Loucy (cell line): ENCODE data around the gene PARM1.

Source experiments
- H2AFZ ChIP-seq: fragments of 200-600 bp; sonication (generic); 2 replicates; pipeline ENCODE4 v1.6.0; 2016; ENCODE audit warnings: antibody characterized with exemption, mild to moderate bottlenecking, low read length, moderate library complexity
- H3F3A ChIP-seq: fragments of 200-600 bp; 2 replicates; pipeline ENCODE4 v1.6.0; 2016; ENCODE audit warnings: antibody characterized with exemption, low read depth, mild to moderate bottlenecking
- H3K27me3 ChIP-seq: fragments of 200-600 bp; sonication (generic); 2 replicates; pipeline ENCODE4 v1.6.1; 2014; ENCODE audit warnings: low read length, mild to moderate bottlenecking; ENCODE audit not compliant: insufficient read depth, poor library complexity, severe bottlenecking
- H3K36me3 ChIP-seq: fragments of 200-600 bp; sonication (generic); 2 replicates; pipeline ENCODE4 v1.6.1; 2016; ENCODE audit warnings: low read length; ENCODE audit not compliant: insufficient read depth
- H3K4me1 ChIP-seq: fragments of 200-600 bp; sonication (generic); 2 replicates; pipeline ENCODE4 v1.5.1; 2014; ENCODE audit warnings: low read length, mild to moderate bottlenecking; ENCODE audit not compliant: insufficient read depth, poor library complexity, severe bottlenecking
- H3K4me2 ChIP-seq: fragments of 200-600 bp; sonication (generic); 2 replicates; pipeline ENCODE4 v1.6.0; 2014; ENCODE audit warnings: antibody characterized with exemption, low read length, low read depth, mild to moderate bottlenecking; ENCODE audit not compliant: poor library complexity, severe bottlenecking
- H3K4me3 ChIP-seq: fragments of 200-600 bp; sonication (generic); 2 replicates; pipeline ENCODE4 v1.5.1; 2014; ENCODE audit warnings: low read length, mild to moderate bottlenecking, mixed read lengths; ENCODE audit not compliant: poor library complexity, severe bottlenecking
- H3K79me2 ChIP-seq: fragments of 200-600 bp; sonication (generic); 2 replicates; pipeline ENCODE4 v1.6.1; 2014; ENCODE audit warnings: low read length; ENCODE audit not compliant: insufficient read depth
- H3K9ac ChIP-seq: fragments of 200-600 bp; sonication (generic); 2 replicates; pipeline ENCODE4 v1.6.0; 2014; ENCODE audit warnings: mild to moderate bottlenecking, low read depth, low read length, moderate library complexity; ENCODE audit not compliant: poor library complexity, severe bottlenecking
- H3K9me2 ChIP-seq: fragments of 200-600 bp; sonication (generic); replicated peaks from 2 replicates; pipeline ENCODE4 v1.6.1; 2016; ENCODE audit warnings: low read depth, low read length, mixed read lengths
- H3K9me3 ChIP-seq: fragments of 200-600 bp; sonication (generic); 2 replicates; pipeline ENCODE4 v1.6.1; 2014; ENCODE audit warnings: mild to moderate bottlenecking, antibody characterized with exemption, low read length, low read depth; ENCODE audit not compliant: insufficient read depth
- H4K20me1 ChIP-seq: fragments of 200-600 bp; sonication (generic); 2 replicates; pipeline ENCODE4 v1.6.0; 2014; ENCODE audit warnings: antibody characterized with exemption, low read length, mild to moderate bottlenecking; ENCODE audit not compliant: insufficient read depth, poor library complexity, severe bottlenecking
- CTCF ChIP-seq: fragments of 200-600 bp; sonication (generic); conservative IDR thresholded peaks from 2 replicates; pipeline ENCODE4 v1.5.1; 2014; ENCODE audit warnings: mild to moderate bottlenecking, antibody characterized with exemption, low read length
- EZH2phosphoT487 ChIP-seq: fragments of 200-600 bp; IDR thresholded peaks from 2 replicates; pipeline ENCODE4 v1.6.1; 2018; ENCODE audit warnings: antibody characterized with exemption, mild to moderate bottlenecking, moderate library complexity, borderline replicate concordance

Gene PARM1

GRCh38 chr4:75002381-75002780 is 69.5 kb downstream of the PARM1 start:
- Histone ChIP-seq H2AFZ (no peak overlapping the region), H3K9ac (no peak overlapping the region), H4K20me1 (no peaks in the 10 kb centered on the region), H3K79me2 (no peaks in the 10 kb centered on the region), H3K9me3 (no peaks in the 10 kb centered on the region), H3K4me1 (no peaks in the 10 kb centered on the region), H3F3A (no peaks in the 10 kb centered on the region), H3K9me2 (no peaks in the 10 kb centered on the region), H3K36me3 (no peaks in the 10 kb centered on the region), H3K4me3 (no peak overlapping the region), H3K27me3 (no peaks in the 10 kb centered on the region), H3K4me2 (no peak overlapping the region)
- no peak for TF ChIP-seq EZH2phosphoT487
- TF ChIP-seq CTCF: no peak

GRCh38 chr4:75003979-75004378 is 71.1 kb downstream of the PARM1 start:
- no peaks in the 10 kb centered on the region for H3K36me3 ChIP-seq
- H3K79me2 ChIP-seq: no peaks in the 10 kb centered on the region
- no peaks in the 10 kb centered on the region for H4K20me1 ChIP-seq
- H3F3A ChIP-seq: no peaks in the 10 kb centered on the region
- H3K4me1 ChIP-seq: no peaks in the 10 kb centered on the region
- no peaks in the 10 kb centered on the region for H3K9me2 ChIP-seq
- H3K4me3 ChIP-seq: no peak overlapping the region
- H3K4me2 ChIP-seq: no peak overlapping the region
- 0 out of 2 replicates have a peak, but pooled peaks cover 3% of the 10 kb centered on the region for H3K9me3 ChIP-seq
- no peak overlapping the region for H3K9ac ChIP-seq
- H3K27me3 ChIP-seq: no peaks in the 10 kb centered on the region
- no peak for TF ChIP-seq EZH2phosphoT487
- TF ChIP-seq CTCF: no peak
- no peak overlapping the region for H2AFZ ChIP-seq

- H3K79me2 ChIP-seq: no peaks in the 10 kb centered on the region
- H3K36me3 ChIP-seq: no peaks in the 10 kb centered on the region
- H3K4me2 ChIP-seq: no peak overlapping the region
- H3K9ac ChIP-seq: no peak overlapping the region
- no peaks in the 10 kb centered on the region for H4K20me1 ChIP-seq
- no peak overlapping the region for H3K4me3 ChIP-seq
- TF ChIP-seq EZH2phosphoT487 (no peak), CTCF (no peak)
- 0 out of 2 replicates have a peak, but pooled peaks cover 3% of the 10 kb centered on the region for H3K9me3 ChIP-seq
- H2AFZ ChIP-seq: no peak overlapping the region
- H3K9me2 ChIP-seq: no peaks in the 10 kb centered on the region
- no peaks in the 10 kb centered on the region for H3K4me1 ChIP-seq
- no peaks in the 10 kb centered on the region for H3K27me3 ChIP-seq
- H3F3A ChIP-seq: no peaks in the 10 kb centered on the region
These were observed 72.1 kb downstream of the PARM1 start for GRCh38 chr4:75004755-75005668.
